ENCODE data around the gene SLC41A3. TPM values are rescaled to one million over a fixed set of nuclear protein-coding genes. Genes with fewer than 3 reads are reported as not detected.

Gene SLC41A3
- total and polyA plus RNA-seq, 10 of the 15 experiments (the other 5 are each of a cell fraction or from before 2014, with no cell fraction given), result 8.3 to 29.5 (median 16.7) TPM

GRCh38 chr3:126078866-126079265 is 5.1 kb downstream of the SLC41A3 start:
- Histone ChIP-seq H3K27me3 (replicated peaks in 1 of 2; ENCODE audit: control insufficient read depth in 2 of 2, insufficient read depth in 2 of 2, low read length in 1 of 2) (no peaks in the 10 kb centered on the region), H3K4me2 (ENCODE audit: control insufficient read depth, insufficient read depth) (no peak overlapping the region), H4K20me1 (ENCODE audit: control insufficient read depth, insufficient read depth) (no peaks in the 10 kb centered on the region), H3K9me3 (replicated peaks; ENCODE audit: control insufficient read depth, insufficient read depth, low read length) (no peaks in the 10 kb centered on the region), H3K4me1 (ENCODE audit: control insufficient read depth, insufficient read depth, low read length) (no peaks in the 10 kb centered on the region), H2AFZ (ENCODE audit: control insufficient read depth, low read depth, low read length) (no peak overlapping the region), H3K79me2 (ENCODE audit: control insufficient read depth, insufficient read depth, low read length) (no peaks in the 10 kb centered on the region), H3K9ac (ENCODE audit: control insufficient read depth, insufficient read depth, low read length) (no peak overlapping the region), H3K36me3 (ENCODE audit: control insufficient read depth in 2 of 2, insufficient read depth in 2 of 2, low read length in 1 of 2) (no peaks in the 10 kb centered on the region), H3K4me3 (no peak overlapping the region), H3K27ac (ENCODE audit: control insufficient read depth, insufficient read depth) (no peak overlapping the region)
- ChIA-PET CTCF (interaction anchor here (0.7 kb wide), 1 partner anchor 160 kb away, joined by 3 read pairs; no protein-coding TSS in a partner anchor), SMC1A (ENCODE audit: uncharacterized antibody, unreplicated experiment) (no interaction called here), POLR2A (no interaction called here), RAD21 (ENCODE audit: unreplicated experiment) (no interaction called here)
- BruUV-seq (replicated peaks), result no TSS peak
- FAIRE-seq (no peak), DNase-seq (ENCODE audit: low read depth, low spot score) (no peak), ATAC-seq (no peak)
- 76% methylated on average over 4 of the region's 4 CpGs for WGBS (ENCODE audit: insufficient coverage, insufficient replicate concordance, low lambda C conversion rate, missing lambda C conversion rate)
- no peak for TF ChIP-seq EP300 (IDR thresholded peaks at IDR 0.05; ENCODE audit: borderline replicate concordance in 1 of 2, control insufficient read depth in 1 of 2, low read depth in 2 of 2, low read length in 2 of 2)
- TF ChIP-seq REST (IDR thresholded peaks at IDR 0.05; ENCODE audit: low read depth, low read length), result no peak
- TF ChIP-seq ZNF217 (IDR thresholded peaks at IDR 0.05), result no peak
- TF ChIP-seq PBX3 (IDR thresholded peaks at IDR 0.05; ENCODE audit: insufficient replicate concordance, low read depth, low read length), result no peak
- TF ChIP-seq RFX5 (IDR thresholded peaks at IDR 0.05; ENCODE audit: low read depth, low read length), result no peak
- TF ChIP-seq STAT3 (IDR thresholded peaks at IDR 0.05; ENCODE audit: low read depth, low read length), result no peak
- TF ChIP-seq EED (IDR thresholded peaks at IDR 0.05; ENCODE audit: low read depth), result no peak
- TF ChIP-seq BMI1 (IDR thresholded peaks at IDR 0.05; ENCODE audit: borderline replicate concordance), result no peak
- no peak for TF ChIP-seq TCF3 (IDR thresholded peaks at IDR 0.05; ENCODE audit: borderline replicate concordance, insufficient read depth, low read depth, low read length)
- no peak for TF ChIP-seq TCF7 (IDR thresholded peaks at IDR 0.05; ENCODE audit: borderline replicate concordance)
- TF ChIP-seq SIN3A (IDR thresholded peaks at IDR 0.05; ENCODE audit: low read depth, low read length), result no peak
- intact Hi-C loops (cut with micrococcal nuclease; ENCODE audit: unreplicated experiment) (no loop called here), in situ Hi-C loops (cut with MboI) (no loop called here)
